Hepatocyte (in vitro differentiated cells): Measurements from ENCODE around the gene ADAMTS12.

Experiments
- EZH2 ChIP-seq: fragments of 200-600 bp; sonication (generic); IDR thresholded peaks from 2 replicates; pipeline ENCODE4 v1.6.1; 2016; ENCODE audit warnings: antibody characterized with exemption, mild to moderate bottlenecking, borderline replicate concordance
- TF ChIP-seq, protein P1 (sequence below): fragments of 200-600 bp; sonication (generic); IDR thresholded peaks from 2 replicates; pipeline ENCODE4 v1.5.1; 2016; ENCODE audit warnings: antibody characterized with exemption, mild to moderate bottlenecking; ENCODE audit not compliant: poor library complexity

DNA sequence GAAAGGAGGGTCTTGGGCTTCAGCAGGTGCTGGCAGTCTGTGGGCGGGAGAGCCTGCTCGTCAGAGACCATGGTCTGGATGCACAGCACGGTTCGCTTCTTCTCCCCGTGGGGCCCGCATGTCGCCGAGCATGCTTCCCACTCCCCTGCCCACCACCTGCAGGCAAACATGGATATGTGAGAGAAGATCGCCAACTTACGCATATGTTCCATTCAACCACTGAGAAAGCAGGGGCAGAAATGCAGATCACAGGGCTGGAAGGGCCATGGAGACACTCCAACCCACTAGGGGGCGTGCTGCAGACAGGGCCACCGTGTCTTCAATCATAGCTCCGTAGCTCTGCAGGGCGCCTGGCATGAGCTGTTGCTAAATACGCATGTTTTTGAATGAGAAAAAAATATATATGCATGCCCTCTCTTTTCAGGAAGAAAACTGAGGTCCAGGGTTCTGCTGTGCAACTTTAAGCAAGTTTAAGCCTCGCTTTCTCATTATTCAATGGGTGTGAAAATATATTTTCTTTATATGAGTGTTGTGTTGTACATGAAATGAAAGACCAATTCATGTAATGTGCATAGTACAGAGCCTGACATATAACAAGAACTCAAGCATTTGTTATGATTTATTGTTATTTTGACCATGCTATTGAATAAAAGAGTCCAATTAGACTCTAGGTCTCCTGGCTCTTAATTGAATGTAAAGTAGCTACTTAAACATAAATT, 303.0 kb downstream of the ADAMTS12 start:
- TF ChIP-seq, protein P1, sequence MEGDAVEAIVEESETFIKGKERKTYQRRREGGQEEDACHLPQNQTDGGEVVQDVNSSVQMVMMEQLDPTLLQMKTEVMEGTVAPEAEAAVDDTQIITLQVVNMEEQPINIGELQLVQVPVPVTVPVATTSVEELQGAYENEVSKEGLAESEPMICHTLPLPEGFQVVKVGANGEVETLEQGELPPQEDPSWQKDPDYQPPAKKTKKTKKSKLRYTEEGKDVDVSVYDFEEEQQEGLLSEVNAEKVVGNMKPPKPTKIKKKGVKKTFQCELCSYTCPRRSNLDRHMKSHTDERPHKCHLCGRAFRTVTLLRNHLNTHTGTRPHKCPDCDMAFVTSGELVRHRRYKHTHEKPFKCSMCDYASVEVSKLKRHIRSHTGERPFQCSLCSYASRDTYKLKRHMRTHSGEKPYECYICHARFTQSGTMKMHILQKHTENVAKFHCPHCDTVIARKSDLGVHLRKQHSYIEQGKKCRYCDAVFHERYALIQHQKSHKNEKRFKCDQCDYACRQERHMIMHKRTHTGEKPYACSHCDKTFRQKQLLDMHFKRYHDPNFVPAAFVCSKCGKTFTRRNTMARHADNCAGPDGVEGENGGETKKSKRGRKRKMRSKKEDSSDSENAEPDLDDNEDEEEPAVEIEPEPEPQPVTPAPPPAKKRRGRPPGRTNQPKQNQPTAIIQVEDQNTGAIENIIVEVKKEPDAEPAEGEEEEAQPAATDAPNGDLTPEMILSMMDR, result peak; percentile 40
- TF ChIP-seq EZH2, result no peak
